CD4-positive, alpha-beta T cell treated with Interleukin-6 at 100 ng/mL for 8 hours (primary cell): Measurements from ENCODE around the gene ITPR1.
"Not testable (repeated sequence)": the region's sequence is repeated elsewhere in the genome, so short reads cannot be mapped to it uniquely, and the experiment has no call there.

Experiments
- DNase-seq: peaks from one replicate; pipeline ENCODE4 v3.0.0-alpha.2; 2020; ENCODE audit warnings: mixed read lengths, low spot score

The ITPR1 gene

DNA sequence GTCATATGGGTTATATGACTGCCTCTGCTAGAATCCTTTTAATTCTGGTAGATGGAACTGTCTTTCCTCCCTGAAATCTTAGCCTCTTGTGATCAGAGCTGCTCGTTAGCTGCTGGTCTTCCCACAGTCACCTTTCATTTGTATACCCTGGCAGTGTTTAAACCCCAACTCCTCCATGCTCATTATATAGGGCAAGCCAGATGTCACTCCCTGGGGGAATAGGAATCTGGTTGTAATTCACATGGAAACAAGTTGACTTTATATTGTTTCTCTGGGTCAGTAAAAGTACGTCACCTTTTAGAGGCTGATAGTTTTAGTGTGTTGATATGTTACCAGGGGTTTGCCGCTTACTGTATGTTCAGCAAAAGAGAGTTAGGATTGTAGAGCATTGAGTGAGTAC is 103.5 kb downstream of the ITPR1 start:
- no peak for DNase-seq

DNA sequence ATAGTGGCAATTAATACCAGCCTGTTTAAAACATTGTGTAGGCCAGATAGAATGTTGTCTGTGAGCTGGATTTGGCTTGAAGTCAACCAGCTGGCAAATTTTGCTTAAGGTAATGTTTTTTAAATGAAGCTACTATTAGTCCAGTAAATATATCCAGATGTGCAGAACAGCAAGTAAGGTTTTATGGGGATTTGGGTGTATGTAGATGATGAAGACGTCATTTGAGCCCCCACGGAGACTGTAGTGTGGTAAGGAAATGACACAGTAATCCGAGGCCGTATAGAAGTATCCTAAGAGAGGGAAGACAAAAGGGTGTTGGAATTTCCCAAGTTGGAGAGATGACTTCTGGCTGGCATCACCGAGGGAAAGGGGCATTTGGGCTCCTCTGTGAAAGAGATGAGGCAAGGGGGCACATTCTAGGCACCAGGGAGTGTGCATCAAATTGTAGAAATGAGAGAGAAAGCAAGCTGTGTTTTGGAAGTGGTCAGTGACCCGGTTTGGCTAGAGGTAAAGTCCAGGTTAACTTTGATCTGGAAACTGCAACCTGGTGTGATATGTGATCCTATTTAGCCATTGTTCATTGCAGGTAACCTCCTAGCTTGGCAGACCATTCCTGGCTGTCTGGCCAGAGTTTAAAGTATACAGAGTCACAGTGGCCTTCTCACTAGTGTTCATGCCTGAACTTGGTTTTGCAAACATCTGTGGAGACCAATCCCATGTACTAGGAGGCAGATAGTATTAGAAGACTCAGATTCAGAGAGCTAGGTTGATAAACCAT is 104.2 kb downstream of the ITPR1 start:
- no peak for DNase-seq

DNA sequence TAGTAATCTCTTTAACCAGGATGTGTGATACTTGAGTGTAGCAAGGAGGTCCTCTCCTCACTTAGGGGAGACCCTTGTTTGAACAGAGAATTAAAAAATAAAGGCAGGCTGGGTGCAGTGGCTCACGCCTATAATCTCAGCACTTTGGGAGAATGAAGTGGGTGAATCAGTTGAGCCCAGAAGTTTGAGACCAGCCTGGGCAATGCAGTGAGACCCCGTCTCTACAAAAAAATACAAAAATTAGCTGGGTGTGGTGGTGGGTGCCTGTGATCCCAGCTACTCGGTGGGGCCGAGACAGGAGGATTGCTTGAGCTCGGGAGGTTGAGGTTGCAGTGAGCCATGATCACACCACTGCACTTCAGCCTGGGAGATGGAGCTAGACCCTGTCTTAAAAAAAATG is 105.1 kb downstream of the ITPR1 start:
- not testable (repeated sequence) for DNase-seq

DNA sequence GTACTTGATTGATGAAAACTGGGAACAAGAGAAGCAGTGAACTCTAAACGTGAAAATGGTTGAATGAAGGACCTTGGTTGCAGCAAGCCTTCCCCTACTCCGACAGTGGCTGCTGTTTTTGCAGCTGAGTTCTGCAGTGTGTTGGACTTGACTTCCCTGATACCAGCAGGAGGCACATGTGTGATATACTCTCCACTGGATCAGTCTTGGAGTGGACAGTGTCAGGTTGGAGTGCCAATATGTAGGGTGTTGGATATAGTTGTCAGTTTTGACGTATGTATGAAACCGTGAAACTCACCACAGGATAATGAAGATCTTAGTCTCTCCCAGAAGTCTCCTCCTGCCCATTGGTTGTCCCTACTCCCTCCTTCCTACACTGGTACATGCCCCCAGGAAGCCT is 106.5 kb downstream of the ITPR1 start:
- DNase-seq = no peak

DNA sequence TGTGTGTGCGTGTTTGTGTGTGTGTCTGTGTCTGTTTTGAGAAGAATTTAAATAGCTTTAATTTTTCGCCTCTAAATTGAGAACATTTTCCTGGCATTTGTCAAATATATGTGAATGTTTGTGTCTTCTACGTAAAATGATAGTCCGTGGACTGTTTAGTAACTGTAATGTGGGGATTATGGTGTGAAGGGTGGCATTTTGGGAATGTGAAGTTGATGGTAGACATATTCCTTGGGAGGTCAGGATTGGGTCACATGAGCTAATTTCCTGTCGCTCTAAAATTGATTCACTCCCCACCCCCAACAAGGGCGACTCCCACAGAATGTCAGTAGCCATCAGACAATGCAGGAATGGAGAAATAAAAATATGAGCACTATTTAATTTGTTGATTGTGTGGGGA is 107.3 kb downstream of the ITPR1 start:
- DNase-seq = no peak

DNA sequence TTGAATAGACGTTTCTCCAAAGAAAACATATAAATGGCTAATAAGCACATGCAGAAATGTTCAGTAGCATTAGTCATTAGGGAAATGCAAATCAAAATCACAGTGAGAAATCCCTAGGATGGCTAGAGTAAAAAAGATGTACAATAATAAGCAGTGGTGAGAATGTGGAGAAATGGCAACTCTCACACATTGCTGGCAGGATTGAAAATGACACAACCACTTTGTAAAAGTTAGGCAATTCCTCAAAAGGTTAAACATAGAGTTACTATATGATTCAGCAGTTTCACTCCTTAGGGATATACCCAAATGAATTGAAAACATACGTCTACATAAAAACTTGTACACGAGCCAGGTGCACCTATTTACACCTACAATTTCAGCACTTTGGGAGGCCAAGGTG is 108.7 kb downstream of the ITPR1 start:
- no peak for DNase-seq

DNA sequence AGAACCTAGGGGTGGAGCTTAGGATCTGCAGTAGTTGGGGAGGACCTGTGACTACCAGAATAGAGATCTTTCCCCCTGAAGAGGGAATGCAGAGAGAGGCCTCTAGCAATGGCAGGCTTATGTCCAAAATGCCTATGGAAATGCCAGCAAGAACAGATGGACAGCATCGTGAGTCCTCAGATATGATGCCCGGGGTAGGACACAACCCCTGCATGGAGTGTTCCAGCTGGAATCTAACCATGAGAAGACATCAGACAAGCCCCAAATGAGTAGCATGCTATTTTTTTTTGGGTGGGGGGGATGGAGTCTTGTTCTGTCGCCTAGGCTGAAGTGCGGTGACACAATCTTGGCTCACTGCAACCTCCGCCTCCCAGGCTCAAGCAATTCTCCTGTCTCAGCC is 111.5 kb downstream of the ITPR1 start:
- DNase-seq = no peak

DNA sequence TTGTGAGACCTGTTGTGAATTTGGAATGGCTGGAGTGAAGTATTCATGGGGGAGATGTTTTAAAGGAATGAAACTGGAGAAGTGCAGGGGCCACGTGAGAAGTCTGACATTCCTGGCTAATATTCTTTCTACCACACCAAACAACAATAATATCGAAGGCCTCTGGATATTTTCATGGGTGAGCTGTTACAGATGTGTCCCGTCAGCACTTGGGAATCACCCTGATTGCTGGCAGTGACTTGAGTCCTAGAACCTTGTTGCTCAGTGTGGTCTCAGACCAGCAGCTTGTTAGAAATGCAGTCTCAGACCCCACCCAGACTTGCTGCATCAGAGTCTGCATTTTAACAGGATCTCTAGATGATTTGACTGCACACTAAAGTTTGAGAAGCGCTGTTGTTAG is 113.8 kb downstream of the ITPR1 start:
- DNase-seq = no peak

DNA sequence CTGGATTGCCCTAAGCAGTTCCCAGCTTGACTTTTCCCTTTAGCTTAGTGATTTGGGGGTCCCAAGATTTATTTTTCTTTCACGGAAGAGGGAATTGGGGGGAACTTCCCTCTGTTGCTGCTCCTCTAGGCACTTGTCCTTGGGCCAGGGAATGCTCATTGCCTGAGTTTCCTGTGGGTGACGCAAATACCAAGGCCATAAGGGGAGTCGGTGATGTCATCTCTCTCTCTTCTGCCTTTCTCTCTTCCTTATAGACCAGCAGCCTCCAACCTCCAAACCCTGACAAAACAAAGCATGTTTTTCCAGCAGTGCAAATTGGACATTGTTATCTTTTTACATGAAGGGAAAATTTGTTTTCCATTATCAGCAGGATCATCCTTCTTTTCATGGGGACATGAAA is 120.2 kb downstream of the ITPR1 start:
- no peak for DNase-seq

DNA sequence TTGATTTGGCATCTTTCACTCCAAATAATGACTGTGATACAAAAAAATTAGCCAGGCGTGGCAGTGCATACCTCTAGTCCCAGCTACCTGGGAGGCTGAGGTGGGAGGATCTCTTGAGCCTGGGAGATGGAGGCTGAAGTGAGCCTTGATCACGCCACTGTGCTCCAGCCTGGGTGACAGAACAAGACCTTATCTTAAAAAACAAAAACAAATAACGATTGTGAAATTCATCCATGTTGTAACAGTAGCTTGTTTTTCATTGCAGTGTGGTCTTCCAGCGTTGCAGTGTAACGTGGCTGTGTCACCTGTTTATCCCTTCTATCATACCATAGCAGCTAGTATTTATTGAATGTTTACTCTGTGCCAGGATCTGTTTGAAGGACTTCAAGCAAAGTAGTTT is 120.9 kb downstream of the ITPR1 start:
- DNase-seq = no peak

DNA sequence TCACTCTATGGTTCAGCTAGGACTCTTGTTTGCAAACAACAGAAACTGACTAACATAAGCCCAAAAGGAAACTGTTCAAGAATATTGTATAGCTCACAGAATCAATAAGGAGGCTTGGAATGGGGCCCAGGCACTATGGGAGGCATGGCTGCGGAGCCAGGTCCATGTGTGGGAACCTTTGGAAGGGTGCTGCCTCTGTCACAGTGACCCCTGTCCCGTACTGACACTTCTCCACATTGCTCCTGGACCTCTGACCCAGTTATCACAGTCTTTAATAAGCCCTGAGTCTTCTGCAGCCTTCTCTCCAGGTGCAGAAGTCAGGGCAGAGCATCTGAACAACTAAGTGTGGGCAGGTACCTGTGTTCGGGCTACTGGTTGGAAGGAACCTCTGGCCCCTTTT is 121.8 kb downstream of the ITPR1 start:
- DNase-seq = no peak

DNA sequence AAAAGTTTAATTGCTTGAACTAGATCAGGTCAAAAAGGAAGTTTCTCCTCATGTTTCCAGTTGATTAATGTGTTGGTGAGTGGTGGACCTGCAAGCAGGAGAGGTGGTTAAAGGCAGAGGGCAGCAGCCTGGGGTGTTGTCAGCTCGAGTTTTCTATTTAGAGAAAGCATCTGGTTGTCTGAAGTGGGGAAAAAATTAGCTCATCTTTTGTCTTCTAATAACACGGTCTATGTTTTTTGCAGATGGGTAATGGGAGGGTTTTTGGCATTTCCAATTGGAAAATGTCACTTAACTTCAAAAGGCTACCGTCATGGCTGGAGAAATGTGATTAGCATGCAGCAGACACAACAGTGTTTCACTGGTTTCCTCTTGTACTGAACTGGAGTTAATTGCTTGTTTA is 122.6 kb downstream of the ITPR1 start:
- DNase-seq = no peak

DNA sequence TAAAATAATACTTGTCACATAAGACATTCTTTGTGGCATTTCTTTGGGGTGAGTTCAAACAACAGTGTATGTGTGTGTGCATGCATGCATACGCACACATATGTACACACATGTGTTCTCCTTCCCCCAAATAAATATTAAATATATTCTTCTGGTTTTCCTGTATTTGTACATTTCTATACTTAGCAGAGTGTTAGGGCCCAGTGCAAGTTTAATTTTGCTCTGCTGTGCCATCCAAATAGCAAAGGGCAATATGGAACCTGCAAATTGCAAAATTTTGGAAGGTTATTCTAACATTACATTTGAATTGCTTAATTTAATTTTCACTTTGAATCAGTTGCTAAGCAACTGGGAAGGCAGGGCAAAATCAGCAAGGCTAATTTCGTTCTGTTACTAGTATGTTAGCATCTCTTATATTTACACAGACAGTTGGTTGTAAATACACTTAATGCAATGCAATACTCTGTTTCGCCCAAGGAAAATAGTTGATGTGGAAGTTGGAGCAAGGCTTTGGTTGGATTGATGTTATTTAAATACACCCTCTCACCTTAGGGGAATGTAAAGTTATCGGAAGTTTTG is 130.4 kb downstream of the ITPR1 start:
- no peak for DNase-seq

DNA sequence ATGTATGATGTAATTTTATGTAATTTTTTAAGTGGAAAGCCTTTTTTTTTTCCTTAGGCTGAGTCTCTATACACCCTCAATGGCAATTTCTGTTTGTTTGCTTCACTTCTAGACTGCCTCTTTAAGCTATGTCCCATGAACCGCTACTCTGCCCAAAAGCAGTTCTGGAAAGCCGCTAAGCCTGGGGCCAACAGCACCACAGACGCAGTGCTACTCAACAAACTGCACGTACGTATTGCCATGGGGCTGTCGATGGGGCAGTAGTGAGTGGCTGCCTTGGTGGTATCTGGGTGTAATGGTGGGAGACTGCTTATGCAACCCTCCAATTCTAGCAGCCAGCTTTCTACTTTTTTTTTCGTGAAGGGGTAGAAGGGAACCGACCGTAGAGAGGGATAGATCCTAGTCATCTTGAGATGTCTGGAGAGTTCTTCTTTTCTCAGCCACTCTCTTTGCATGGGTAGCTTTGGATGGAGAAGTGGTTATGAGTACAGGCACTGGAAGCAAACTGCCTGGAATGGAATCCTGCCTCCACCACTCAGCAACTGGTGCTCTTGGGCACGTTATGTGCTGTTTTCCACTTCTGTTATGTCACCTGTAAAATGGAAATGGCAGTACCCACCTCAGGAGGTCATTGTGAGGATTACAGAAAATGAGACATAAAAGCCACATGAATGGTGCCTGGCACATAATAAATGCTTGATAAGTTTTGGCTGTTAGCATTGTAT is 134.7 kb downstream of the ITPR1 start:
- no peak for DNase-seq

DNA sequence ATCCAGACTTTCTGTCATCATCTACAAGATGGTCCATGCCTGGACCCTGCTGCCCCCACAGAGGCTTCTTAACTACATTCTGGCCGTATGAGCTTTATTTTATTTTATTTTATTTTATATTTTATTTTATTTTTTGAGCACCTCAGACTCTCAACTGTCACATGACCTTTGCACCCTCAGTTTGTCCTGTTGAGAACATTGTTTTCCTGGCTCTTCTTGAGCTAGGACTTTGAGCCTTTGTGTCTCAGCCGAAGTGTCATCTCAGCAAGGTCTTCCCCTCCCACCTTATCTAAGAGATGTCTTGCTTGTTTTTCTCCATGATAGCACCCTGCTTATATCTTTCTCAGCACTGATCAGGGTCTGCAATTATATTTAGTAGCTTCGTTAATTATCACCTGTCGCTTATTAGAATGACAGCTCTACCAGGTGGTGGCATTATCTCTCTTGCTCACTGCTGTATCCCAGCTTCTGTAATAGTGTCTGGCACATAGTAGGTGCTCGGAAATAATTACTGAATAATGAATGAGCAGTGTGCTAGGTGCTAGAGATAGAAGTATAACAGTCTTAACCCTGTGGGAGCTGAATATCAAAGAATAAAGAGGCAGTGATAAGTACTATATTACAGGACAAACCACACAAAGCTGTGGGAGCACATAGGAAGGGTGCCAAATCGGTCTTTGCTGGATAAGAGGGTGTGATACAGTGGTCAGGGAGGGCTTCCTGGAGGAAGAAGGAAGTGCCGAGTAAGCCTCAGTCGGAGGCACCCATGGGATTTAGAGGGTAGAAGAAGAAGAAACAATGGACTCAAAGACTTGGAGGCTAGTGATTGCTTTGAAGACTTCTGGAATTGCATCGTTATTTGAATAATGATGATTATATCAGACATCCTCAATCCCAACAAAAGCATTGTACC is 136.2 kb downstream of the ITPR1 start:
- no peak for DNase-seq

DNA sequence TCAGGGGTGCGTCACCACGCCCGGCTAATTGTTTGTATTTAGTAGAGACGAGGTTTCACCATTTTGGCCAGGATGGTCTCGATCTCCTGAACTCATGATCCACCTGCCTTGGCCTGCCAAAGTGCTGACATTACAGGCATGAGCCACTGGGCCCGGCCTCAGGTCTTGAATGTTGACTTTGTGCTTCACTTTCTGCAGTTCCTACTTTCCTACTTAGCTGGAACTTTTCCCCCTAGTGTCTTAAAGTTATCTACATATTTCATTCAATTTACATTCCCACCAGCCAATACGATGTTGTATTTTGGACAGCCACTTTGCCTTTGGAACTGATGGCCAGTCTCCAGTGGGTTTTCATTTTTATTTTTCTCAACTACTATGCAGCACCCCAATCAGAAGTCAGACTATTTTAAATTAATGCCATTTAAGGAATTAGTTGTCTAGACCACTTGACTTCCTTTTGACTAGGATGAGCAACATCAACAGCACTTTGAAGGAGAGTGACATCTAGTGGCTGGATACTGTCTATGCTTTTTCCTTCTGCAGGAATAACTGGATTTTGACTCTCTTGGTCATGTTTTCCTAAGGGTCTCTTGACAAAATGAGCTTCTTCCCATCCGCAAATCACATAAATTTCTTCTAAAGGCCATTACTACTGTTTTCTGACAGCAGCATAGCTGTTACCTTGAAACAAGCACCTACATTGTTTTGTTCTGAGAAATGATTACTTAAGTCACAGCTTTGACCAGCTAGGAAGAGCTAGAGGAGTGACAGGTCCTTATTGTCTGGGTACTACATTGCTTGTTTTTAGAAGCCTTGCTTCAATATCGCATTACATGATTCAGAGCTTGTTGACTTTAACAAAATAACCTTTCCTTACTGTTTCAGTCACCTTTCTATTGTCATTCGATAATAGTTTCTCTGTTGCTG is 140.2 kb downstream of the ITPR1 start:
- peak; percentile 39 for DNase-seq

DNA sequence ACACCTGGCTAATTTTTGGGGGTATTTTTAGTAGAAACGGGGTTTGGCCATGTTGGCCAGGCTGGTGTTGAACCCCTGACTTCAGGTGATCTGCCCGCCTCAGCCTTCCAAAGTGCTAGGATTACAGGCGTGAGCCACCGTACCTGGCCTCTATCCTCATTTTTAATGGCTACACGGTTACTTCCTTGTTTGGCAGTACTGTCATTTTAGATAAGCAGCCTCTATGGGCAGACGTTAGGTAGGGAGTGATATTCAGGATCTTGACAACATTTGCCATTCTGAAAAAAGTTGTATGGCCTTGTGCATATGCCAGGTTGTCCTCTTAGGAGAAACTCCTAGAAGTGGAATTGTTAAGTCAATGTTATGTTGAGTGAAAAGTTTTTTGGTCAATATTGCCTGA is 141.7 kb downstream of the ITPR1 start:
- no peak for DNase-seq

DNA sequence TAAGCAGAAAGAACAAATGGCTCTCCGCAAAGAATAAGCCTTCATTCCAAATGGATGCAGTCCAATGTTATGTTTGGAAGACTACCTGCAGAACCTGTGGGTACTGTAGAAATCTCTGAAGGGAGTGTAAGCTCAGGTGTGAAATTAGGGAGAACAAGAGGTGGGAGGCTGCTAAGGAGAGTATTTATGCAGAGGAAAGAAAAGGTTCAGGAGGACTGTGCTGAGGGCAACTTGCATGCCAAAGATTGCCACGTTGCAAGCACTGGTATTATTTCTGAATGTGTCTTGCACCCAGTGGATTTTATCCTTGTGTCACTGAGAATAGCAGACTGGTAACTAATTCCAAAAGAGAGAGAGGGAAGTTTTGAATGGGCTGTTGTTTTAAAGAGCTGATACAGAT is 144.1 kb downstream of the ITPR1 start:
- DNase-seq = no peak

DNA sequence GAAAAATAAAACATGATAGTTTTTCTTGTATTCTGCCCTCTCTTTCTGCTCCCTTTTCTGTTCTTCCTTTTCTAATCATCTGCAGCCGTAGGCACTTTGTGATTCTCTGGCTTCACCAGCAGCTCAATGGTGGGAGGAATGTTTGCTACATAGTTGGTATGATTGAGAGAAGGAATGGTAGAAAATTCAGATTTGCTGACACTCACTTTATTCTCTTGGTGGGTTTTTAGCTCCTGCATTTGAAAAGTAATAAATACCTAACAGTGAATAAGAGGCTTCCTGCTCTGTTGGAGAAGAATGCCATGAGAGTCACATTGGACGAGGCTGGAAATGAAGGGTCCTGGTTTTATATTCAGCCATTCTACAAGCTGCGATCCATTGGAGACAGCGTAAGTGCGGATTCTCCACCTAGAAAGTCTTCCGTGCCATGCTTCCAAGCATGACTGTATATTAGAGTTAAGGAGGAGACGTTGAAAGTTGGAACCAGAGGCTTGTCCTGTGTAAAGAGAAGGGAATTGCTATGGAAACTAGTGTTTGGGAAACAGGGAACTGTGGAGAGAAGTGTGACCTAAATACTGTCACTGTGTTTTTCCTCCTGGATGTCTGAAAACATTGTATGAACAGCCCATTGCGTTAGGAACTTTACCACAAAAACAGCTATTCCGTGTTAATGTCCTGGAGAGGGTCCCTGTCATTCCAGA is 148.9 kb downstream of the ITPR1 start:
- DNase-seq = no peak

DNA sequence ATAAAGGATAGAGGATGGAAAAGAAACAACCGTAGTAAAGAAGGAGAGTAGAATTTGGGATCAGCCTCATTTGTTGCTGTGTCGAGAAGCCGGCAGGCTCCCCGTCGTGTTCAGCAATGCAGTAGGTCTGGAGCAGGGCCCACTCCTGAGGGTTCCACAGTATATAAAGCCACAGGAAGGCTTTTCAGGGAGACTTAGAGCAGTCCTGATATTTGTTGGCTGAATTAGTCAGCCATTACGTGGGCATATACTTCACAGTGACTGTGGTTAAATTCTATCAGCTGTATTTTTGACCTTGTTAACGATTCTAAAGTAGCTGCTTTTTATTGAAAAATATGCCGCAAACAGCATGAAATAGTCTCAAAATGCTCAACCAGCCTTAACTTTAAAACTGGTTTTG is 149.5 kb downstream of the ITPR1 start:
- DNase-seq = no peak
